Aorta (tissue), 5 donors: ENCODE data around the gene FAM9C. TPM values are rescaled to one million over a fixed set of nuclear protein-coding genes. Genes with fewer than 3 reads are reported as not detected.
A peak's percentile ranks its signal among the peaks of the same experiment; 100 is the strongest.

Source experiments
- ATAC-seq: fragments of 200-7000 bp; cut with Tn5 transposase; one replicate; pipeline ENCODE4 v1.9.1; 2022; ENCODE audit warnings: moderate library complexity; ENCODE audit not compliant: low FRiP score
- DNase-seq, 2 donors: peaks; one replicate each; pipeline ENCODE4 v3.0.0-alpha.2; 2020
- H3K27ac ChIP-seq, 2 donors: one replicate each; pipeline ENCODE4 v1.5.1; 2013; ENCODE audit warnings: low read length in 2 of 2, mild to moderate bottlenecking in 2 of 2, moderate library complexity in 2 of 2, control low read depth in 1 of 2, inconsistent platforms in 1 of 2, low read depth in 1 of 2
- H3K27me3 ChIP-seq, 2 donors: one replicate each; pipeline ENCODE4 v1.6.1; 2013; ENCODE audit warnings: control low read depth in 1 of 2, low read length in 1 of 2, mild to moderate bottlenecking in 1 of 2, moderate library complexity in 1 of 2; ENCODE audit not compliant: insufficient read depth in 2 of 2, control insufficient read depth in 1 of 2
- H3K36me3 ChIP-seq, 2 donors: one replicate each; pipeline ENCODE4 v1.6.1; 2013; ENCODE audit warnings: control low read depth in 1 of 2, low read length in 1 of 2, mild to moderate bottlenecking in 1 of 2; ENCODE audit not compliant: insufficient read depth in 2 of 2, control insufficient read depth in 1 of 2
- H3K4me1 ChIP-seq, 2 donors: one replicate each; pipeline ENCODE4 v1.6.1; 2013; ENCODE audit warnings: low read length in 2 of 2, control low read depth in 1 of 2, mild to moderate bottlenecking in 1 of 2, moderate library complexity in 1 of 2; ENCODE audit not compliant: insufficient read depth in 2 of 2, control insufficient read depth in 1 of 2
- H3K4me3 ChIP-seq, 2 donors: one replicate each; pipeline ENCODE4 v1.5.1; 2013; ENCODE audit warnings: low read length in 2 of 2, control low read depth in 1 of 2, mild to moderate bottlenecking in 1 of 2
- H3K9me3 ChIP-seq: one replicate; pipeline ENCODE4 v1.6.1; 2013; ENCODE audit warnings: mild to moderate bottlenecking, low read length; ENCODE audit not compliant: control insufficient read depth
- WGBS, 2 donors: extraction: QIAGEN DNeasy Blood & Tissue Kit; methylation state at CpG; one replicate each; pipeline ENCODE4 v1.1.7; 2013; 5-methylcytosine and 5-hydroxymethylcytosine counted together
- intact Hi-C, 2 donors: fragments of 100-400 bp; cut with DNase I; formaldehyde crosslinking; loops; one replicate each; pipeline versions ENCODE4 v1.14.2 to v1.15.0; 2022
- polyA plus RNA-seq, 2 donors: library from polyadenylated mRNA; stranded (reverse); fragments of 200-250 nt; gene quantifications; one replicate each; pipeline ENCODE4 v1.2.3, GENCODE V29; 2013
- total RNA-seq, 2 donors: library from RNA; stranded (reverse); fragmentation: NEBNext Ultra II Directional; extraction: Animal tissue kit (Norgen Biotek cat#: 25700); gene quantifications; one replicate each; pipeline ENCODE4 v1.2.1, GENCODE V29; 2021
- donor health status: healthy with polysubstance abuse.
- donor health status: Bipolar disorder and iron deficiency.
- donor health status: DM: no; HTN: no; CAD: no.
- donor health status: DM: no; HTN: no; CAD: no.
- donor health status: DM: yes; HTN: yes; CAD: no.

The FAM9C gene
- total and polyA plus RNA-seq, 4 donors, result not detected

- 46 to 65% methylated on average over 7 of the region's 7 CpGs for WGBS, 2 donors
- intact Hi-C loops, result no loop called here
- H3K27ac ChIP-seq, result no peak overlapping the region
- no peaks in the 10 kb centered on the region for H3K27me3 ChIP-seq
- H3K4me1 ChIP-seq, result no peaks in the 10 kb centered on the region
- H3K9me3 ChIP-seq, result no peaks in the 10 kb centered on the region
- H3K36me3 ChIP-seq, result no peaks in the 10 kb centered on the region
- H3K4me3 ChIP-seq, result no peak overlapping the region
- no peak for ATAC-seq
- no peak for DNase-seq
These were observed 30.0 kb downstream of the FAM9C start for GRCh38 chrX:13014111-13015096.

- no peak for ATAC-seq
- intact Hi-C loops, result no loop called here
- WGBS, 2 donors, result 66 to 68% methylated on average over 8 of the region's 8 CpGs
- Histone ChIP-seq H3K27me3 (no peaks in the 10 kb centered on the region), H3K36me3 (no peaks in the 10 kb centered on the region), H3K4me3 (no peak overlapping the region), H3K9me3 (no peaks in the 10 kb centered on the region), H3K27ac (no peak overlapping the region), H3K4me1 (no peaks in the 10 kb centered on the region)
- no peak for DNase-seq
These were observed 30.9 kb downstream of the FAM9C start for GRCh38 chrX:13013363-13014110.

GRCh38 chrX:13010546-13010945 lies 33.9 kb downstream of the FAM9C start:
- 78 to 87% methylated on average over 2 of the region's 2 CpGs for WGBS, 2 donors

GRCh38 chrX:13009844-13010243 lies 34.6 kb downstream of the FAM9C start:
- no peak for DNase-seq
- H3K4me3 ChIP-seq, result no peak overlapping the region
- no peak for ATAC-seq
- H3K9me3 ChIP-seq, result no peaks in the 10 kb centered on the region
- H3K27me3 ChIP-seq, result no peaks in the 10 kb centered on the region
- no peak overlapping the region for H3K27ac ChIP-seq
- intact Hi-C loops, result loop anchor here in 1 of 2 donors (5.0 kb wide), 1 partner anchor 67 kb away; no protein-coding TSS in a partner anchor
- H3K4me1 ChIP-seq, result peaks cover 0 to 3% of the 10 kb centered on the region in 2 donors
- H3K36me3 ChIP-seq, result no peaks in the 10 kb centered on the region
- 79 to 84% methylated on average over 8 of the region's 8 CpGs for WGBS, 2 donors

More at GRCh38 chrX:13010546-13010945, 33.9 kb downstream of the FAM9C start:
- Histone ChIP-seq H3K36me3 (no peaks in the 10 kb centered on the region), H3K27me3 (no peaks in the 10 kb centered on the region), H3K27ac (no peak overlapping the region), H3K9me3 (no peaks in the 10 kb centered on the region), H3K4me3 (no peak overlapping the region), H3K4me1 (peaks cover 0 to 3% of the 10 kb centered on the region in 2 donors)
- DNase-seq (no peak), ATAC-seq (no peak)
- intact Hi-C loops, result no loop called here

- intact Hi-C loops, result loop anchor here in 1 of 2 donors (5.0 kb wide), 1 partner anchor 68 kb away; no protein-coding TSS in a partner anchor
- no peak overlapping the region for H3K4me3 ChIP-seq
- no peaks in the 10 kb centered on the region for H3K36me3 ChIP-seq
- H3K4me1 ChIP-seq, result peaks cover 0 to 3% of the 10 kb centered on the region in 2 donors
- no peaks in the 10 kb centered on the region for H3K9me3 ChIP-seq
- ATAC-seq, result no peak
- H3K27me3 ChIP-seq, result no peaks in the 10 kb centered on the region
- 16 to 17% methylated on average over 3 of the region's 3 CpGs for WGBS, 2 donors
- H3K27ac ChIP-seq, result no peak overlapping the region
- no peak for DNase-seq
These were observed 35.1 kb downstream of the FAM9C start for GRCh38 chrX:13009273-13009672.

GRCh38 chrX:13008851-13009250 lies 35.6 kb downstream of the FAM9C start:
- no peaks in the 10 kb centered on the region for H3K27me3 ChIP-seq
- no peaks in the 10 kb centered on the region for H3K36me3 ChIP-seq
- no peak overlapping the region for H3K4me3 ChIP-seq
- WGBS, 2 donors, result 74 to 91% methylated on average over 3 of the region's 3 CpGs
- DNase-seq (no peak), ATAC-seq (no peak)
- intact Hi-C loops, result loop anchor here in 1 of 2 donors (5.0 kb wide), 1 partner anchor 68 kb away; no protein-coding TSS in a partner anchor
- no peaks in the 10 kb centered on the region for H3K9me3 ChIP-seq
- peaks cover 0 to 3% of the 10 kb centered on the region in 2 donors for H3K4me1 ChIP-seq
- H3K27ac ChIP-seq, result no peak overlapping the region

- no peaks in the 10 kb centered on the region for H3K36me3 ChIP-seq
- H3K4me3 ChIP-seq, result no peak overlapping the region
- WGBS, 2 donors, result 15 to 28% methylated on average over 2 of the region's 2 CpGs
- DNase-seq (no peak), ATAC-seq (no peak)
- intact Hi-C loops, result loop anchor here in 1 of 2 donors (5.0 kb wide), 1 partner anchor 69 kb away; no protein-coding TSS in a partner anchor
- peak overlapping the region in 1 of 2 donors; percentile 66 for H3K27ac ChIP-seq
- peaks cover 0 to 3% of the 10 kb centered on the region in 2 donors for H3K4me1 ChIP-seq
- no peaks in the 10 kb centered on the region for H3K9me3 ChIP-seq
- H3K27me3 ChIP-seq, result no peaks in the 10 kb centered on the region
These were observed 36.3 kb downstream of the FAM9C start for GRCh38 chrX:13008189-13008533.

- DNase-seq (no peak), ATAC-seq (peak; percentile 19)
- Histone ChIP-seq H3K9me3 (no peaks in the 10 kb centered on the region), H3K27ac (peak overlapping the region in 1 of 2 donors; percentile 36), H3K27me3 (no peaks in the 10 kb centered on the region), H3K4me3 (no peak overlapping the region), H3K4me1 (peaks cover 0 to 3% of the 10 kb centered on the region in 2 donors), H3K36me3 (no peaks in the 10 kb centered on the region)
- WGBS, 2 donors, result 39 to 52% methylated on average over 2 of the region's 2 CpGs
- intact Hi-C loops, result loop anchor here in 1 of 2 donors (5.0 kb wide), 1 partner anchor 70 kb away; no protein-coding TSS in a partner anchor
These were observed 36.8 kb downstream of the FAM9C start for GRCh38 chrX:13007519-13008188.
